GM19238 (cell line): ENCODE data around the gene INTS15.

ENCODE experiments used
- DNase-seq: peaks from one replicate; pipeline ENCODE4 v3.0.0; 2011; ENCODE audit warnings: low spot score; ENCODE audit not compliant: insufficient read length

The INTS15 gene

DNA sequence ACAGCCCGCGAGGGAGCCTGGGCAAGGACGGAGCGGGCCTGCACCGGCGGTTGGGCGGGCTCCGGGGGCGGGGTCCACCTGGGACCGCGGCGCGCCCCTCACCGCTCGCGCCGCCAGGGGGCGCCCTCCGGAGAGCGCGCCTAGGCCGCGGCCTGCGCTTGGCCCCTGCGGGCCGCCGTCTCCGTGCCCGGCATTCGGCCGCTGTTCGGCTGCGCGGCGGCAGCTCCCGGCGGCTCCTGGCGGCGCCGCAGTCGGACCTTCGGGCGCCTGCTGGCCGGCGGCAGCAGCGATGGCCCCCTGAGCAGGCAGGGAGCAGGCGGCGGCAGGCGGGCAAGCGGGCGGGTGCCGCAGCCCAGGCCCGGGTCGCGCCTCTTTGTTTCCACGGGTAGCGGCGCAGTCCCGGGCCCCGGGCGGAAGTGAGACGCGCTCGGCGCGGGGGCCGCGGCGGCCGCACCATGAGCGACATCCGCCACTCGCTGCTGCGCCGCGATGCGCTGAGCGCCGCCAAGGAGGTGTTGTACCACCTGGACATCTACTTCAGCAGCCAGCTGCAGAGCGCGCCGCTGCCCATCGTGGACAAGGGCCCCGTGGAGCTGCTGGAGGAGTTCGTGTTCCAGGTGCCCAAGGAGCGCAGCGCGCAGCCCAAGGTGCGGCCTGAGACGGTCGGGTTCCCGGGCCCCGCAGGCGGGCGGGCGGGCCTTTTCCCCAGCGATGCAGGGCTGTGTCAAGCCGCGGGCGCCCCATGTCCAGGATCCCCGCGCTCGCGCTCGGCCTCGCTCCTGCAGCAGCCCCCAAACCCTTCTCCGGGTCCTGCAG, at the start of gene INTS15:
Gene INTS15, plus strand, starts transcription at position 193 of the 816 bp plus-strand sequence. Its CDS starts 263 bp downstream, at position 456.
- DNase-seq = peak; percentile 85

DNA sequence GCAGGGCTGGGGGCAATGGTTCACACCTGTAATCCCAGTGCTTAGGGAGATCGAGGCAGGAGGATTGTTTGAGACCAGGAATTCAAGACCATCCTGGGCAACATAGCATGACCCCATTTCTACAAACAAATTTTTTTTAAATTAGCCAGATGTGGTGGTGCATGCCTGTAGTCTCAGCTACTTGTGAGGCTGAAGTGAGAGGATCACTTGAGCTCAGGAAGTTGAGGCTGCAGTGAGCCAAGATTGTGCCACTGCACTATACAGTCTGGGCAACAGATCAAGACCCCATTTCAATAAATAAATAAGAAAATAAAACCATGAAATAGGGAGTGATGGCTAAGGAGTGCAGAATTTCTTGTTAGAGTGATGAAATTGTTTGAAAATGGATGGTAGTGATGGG, 47.5 kb upstream of the INTS15 start:
- no peak for DNase-seq

DNA sequence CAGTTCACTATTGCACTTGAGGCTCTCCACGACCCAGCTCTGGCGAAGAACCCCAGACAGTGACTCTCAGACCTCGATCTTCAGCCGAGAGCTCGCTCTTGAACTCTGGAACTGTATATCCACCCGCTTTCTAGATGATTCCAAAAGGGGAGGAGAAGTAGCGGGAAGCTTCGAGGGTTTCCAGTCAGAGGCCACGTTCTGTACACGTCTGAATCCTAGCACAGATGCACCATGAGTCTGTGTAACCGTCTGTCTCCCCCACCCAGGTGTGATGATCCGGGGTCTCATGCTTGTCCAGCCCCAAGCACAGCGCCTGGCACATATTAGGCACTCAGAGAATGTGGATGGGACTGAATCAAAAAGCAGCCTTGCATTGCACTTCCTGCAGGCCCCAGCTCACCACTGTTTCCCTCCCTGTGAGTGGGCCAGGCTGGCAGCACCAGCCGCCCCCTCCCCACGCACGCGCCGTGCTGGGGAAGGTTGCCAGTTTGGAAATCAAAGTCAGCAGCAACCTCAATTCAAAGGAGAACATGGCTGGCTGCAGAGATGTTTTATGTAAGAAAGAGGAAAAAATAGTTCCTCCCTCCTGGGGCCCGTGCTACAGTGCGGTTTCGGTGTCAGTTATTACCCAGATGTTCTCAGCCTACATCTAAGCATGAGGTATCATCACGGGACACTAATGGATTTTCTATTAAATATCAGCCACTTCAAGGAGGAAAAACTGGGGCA, 44.3 kb upstream of the INTS15 start:
- no peak for DNase-seq

DNA sequence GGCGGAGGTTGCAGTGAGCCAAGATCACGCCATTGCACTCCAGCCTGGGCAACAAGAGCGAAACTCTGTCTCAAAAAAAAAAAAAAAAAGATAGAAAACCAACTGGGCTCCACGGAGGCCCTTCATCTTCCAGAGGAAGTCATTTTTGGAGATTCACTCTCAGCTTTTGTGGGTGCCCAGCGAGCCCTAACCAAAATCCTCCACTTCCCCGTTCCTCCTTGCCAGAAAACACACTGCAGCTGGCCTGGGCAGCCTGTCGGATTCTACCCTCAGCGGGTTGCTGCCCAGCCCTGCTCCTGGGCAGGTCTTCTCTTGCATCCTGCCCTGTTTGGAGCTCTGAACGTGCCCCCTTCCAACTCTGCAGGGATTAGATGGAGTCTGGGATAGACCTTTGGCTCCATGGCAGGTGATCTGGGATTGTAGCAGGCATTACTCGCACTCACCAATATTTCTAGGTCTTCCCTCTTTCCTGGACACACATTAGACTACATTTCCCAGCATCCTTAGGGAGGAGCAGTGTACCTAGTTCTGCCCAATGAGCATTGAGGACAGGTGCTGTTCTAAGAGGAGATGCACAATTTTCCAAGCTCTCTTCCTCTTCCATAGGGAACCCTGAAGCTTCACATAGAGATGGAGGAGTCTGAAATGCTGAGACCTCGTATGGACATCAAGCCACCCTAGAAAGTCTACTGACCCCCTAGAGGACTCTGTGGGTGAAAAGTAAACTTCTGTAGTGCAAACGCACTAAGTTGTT, 43.1 kb upstream of the INTS15 start:
- no peak for DNase-seq

DNA sequence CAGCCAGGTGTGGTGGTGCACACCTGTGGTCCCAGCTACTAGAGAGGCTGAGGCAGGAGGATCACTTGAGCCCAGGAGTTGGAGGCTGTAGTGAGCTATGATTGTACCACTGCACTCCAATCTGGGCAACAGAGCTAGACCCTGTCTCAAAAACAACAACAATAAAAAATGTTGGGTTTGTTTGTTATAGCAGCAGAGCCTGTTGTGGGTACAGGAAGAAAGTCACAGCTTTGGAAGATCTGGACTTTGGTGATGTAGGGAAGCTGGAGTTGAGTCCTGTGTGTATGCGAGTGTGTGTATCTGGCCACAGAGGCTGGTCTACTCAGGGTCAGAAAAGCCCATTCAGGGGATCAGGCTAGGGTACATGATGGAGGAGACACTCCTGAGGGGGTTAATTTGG, 42.4 kb upstream of the INTS15 start:
- no peak for DNase-seq

DNA sequence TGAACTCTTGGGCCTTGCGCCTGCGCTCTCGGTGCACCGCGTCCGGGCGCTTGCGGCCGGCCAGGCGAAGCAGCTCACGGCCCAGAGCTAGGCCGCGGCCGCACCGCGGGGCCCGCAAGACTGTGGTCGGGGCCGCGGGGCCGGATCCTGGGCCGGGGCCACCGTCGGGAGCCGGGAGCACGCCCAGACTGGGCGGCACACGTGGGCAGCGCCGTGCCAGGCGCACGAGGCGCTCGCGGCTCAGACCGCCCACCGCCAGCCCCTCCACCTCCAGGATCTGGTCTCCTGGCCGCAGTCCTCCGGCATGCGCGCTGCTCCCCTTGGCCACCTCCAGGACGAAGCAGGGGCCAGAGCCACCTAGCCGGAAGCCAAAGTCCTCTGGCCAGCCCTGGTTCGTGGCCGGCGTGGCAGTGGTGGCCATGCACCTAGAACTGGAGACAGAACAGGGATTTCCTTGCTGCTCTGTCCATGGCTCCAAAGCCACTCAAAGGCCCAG, 38.8 kb upstream of the INTS15 start, which contains the start of gene GRID2IP:
Gene GRID2IP, minus strand, starts transcription at position 446 of the 496 bp plus-strand sequence. Its CDS starts 25 bp downstream, at position 421.
- no peak for DNase-seq

DNA sequence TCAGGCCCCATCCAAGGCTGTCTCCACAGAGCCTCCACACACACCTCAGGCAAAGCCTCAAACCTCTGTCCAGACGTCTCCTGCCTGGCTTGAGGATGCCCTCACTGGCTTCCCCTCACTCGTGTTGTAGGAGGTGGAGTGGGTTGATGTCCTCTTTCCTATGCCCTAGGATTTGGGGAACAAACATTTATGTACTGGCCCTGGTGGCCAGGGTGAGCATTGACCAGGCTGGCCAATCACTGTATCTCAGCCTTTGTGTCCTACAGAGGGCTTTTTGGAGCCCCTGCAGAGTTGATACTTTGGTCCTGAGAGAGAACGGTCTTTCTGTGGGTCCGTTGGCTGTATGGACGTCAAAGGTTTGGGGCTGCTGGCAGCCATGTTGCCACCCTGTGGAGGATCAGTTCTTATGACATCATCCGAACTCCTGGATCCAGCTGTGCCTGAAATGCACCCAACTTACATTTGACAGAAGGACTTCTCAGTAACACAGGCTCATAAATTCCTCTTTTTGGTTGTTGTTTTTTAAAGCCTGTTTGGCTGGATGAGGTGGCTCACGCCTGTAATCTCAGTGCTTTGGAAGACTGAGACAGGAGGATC, 36.3 kb upstream of the INTS15 start:
- no peak for DNase-seq

DNA sequence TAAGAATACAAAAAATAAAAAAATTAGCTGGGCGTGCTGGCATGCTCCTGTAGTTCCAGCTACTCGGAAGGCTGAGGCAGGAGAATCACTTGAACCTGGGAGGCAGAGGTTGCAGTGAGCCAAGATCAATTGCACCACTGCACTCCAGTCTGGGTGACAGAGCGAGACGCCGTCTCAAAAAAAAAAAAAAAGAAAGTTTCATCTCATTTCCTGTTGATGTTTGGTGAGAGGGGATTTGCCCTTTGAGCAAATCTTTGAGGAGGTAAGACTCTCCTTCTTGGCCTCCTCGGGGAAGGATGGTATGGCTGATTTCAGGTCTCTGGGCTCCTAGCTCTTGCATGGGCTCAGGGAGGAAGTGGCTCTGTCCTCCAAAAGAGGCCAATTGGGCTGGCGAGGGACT, 35.0 kb upstream of the INTS15 start:
- no peak for DNase-seq

DNA sequence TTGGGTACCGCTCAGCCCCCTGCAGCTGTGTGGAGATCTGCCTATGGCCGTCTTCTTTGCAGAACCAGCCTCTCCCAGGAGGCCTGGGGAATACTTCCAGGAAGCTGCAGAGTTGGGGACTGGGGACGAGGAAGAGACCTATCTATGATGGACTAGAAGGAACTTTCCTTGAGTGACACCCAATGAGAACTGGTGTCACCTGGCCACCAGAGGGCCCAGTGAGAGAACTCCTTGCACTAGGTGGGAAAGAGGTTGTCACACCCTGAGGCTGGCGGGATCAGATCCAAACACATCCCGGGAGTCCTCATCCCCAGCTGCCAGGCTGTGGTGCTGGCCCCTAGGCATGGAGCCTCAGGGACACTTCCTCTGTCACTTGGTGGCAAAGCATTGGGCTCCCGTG, 33.6 kb upstream of the INTS15 start:
- no peak for DNase-seq

DNA sequence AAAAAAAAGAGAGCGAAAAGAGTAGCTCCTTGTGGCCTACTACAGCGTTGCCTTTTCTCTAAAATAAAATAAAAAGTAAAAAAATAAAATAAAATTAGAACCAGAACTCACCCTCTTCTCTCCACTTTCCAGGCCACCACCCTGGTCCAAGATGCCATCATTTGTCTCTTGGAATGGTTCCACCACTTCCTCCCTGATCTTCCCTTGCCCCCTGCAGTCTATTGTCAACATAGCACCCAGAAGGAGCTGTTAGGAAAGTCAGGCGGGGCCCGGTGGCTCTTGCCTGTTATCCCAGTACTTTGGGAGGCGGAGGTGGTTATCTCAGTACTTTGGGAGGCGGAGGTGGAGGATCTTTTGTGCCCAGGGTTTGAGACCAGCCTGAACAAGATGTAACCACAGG, 31.0 kb upstream of the INTS15 start:
- no peak for DNase-seq

DNA sequence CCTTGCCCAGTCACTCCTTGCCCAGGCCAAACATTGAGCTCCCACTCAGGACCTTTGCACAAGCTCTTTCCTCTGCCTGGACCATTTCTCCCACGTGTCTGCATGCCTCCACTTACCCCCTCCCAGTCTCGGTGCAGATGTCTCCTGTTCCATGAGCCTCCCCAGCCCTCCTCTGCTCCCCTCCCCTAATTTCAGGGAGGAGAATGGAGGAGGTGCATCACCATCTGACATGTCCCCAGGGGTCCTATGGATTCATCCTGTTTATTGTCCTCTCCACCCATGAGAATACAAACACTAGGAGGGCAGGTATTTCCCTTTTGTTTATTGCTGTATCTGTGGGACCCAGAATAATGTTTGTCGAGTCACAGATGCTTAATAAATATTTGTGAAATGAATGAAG, 29.9 kb upstream of the INTS15 start:
- DNase-seq = no peak

DNA sequence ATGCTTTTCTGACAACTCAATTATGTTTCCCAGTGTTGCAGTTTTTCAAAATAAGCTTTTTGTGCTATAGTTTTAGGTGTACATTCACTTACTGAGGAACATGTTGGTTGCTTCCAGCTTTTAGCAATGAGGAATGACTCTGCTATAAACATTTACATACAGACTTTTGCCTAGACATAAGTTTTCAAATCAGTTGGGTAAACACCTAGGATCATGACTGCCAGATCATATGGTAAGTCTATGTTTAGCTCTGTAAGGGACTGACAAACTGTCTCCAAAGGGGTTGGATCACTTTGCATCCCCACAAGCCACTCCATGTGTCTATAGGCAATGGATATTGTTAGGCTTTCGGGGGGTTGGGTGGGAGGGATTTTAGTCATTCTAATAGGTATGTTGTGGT, 27.7 kb upstream of the INTS15 start:
- no peak for DNase-seq

DNA sequence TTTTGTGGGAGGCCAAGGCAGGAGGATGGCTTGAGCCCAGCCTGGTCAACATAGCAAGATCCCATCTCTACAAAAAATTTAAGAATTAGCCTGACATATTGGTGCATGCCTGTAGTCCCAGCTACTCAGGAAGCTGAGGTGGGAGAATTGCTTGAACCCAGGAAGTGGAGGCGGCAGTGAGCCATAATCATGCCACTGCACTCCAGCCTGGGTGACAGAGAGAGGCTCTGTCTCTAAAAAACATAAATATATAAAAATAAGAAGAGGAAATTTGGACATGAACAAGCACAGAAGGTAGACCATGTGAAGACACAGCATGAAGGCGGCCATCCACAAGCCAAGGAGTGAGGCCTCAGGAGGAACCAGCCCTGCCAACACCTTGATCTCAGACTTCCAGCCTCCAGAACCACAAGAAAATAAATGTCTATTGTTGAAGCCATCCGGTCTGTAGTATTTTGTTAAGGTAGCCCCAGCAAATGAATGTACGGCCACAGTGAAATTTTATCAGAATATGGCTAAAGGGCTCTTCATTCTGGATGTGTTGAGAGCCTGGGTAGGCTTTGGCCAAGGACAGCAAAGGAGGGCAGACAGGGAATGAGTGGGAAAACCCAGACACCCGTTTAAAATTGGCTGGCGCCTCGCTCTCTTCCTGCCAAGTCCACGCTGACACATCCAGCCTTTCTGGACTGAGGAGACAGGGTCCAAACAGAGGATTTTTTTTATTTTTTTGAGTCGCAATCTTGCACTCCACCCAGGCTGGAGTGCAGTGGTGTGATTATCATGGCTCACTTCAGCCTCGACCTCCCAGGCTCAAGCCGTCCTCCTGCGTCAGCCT, 25.7 kb upstream of the INTS15 start:
- DNase-seq = no peak

DNA sequence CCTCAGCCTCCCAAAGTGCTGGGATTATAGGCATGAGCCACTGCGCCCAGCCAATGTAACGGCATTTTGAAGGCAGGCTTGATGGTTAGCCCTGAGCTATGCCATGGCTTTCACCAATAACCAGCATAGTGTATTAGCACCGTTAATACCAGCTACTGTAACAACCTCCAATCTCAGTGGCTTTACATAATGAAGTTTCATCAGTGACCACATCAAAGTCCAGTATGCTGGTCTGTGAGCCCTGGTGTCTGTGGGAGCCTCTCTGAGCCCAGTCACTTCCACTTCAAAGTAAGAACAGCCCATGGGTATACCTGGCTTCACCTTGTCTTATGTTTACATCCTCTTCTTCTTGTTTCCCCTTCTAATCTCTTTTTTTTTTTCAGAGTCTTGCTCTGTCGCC, 24.2 kb upstream of the INTS15 start:
- DNase-seq = no peak

DNA sequence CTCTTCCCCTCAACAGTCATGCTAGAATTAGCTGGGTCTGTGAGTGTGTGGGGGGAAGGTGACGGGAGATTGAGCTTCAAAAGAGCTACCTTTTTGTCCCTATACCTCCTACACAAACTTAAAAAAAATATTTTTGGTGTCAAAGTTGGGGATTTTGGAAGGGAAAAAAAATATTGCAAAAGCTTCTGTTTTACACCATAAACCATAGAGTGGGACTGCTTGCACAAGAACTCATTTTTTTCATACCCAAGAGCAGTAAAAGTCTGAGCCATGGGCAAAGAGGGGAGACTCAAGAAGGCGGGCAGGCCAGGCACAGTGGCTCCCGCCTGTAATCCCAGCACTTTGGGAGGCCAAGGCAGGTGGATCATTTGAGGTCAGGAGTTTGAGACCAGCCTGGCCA, 21.9 kb upstream of the INTS15 start:
- DNase-seq = no peak

DNA sequence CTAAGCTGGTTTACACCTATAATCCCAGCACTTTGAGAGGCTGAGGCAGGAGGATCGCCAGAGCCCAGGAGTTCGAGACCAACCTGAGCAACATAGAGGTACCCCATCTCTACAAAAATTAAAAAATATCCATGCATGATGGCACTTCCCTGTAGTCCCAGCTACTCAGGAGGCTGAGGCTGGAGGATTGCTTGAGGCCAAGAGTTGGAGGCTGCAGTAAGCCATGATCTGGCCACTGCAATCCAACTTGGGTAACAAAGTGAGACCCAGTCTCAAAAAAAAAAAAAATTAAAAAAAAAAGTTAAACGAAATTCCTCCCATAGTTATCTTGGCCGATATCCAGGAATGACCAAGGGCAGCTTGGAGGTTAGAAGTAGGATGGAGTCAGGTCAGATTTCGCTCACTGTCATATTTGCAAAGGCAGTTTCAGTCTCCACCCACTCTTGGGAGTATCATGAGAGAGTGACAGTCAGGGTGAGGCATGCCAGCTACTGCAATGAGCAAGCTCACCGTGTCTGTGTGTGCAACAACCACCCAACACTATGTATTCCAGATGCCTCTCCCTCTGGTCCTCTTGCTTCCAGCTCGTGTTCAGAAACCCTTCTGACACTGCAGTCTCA, 18.6 kb upstream of the INTS15 start:
- no peak for DNase-seq

DNA sequence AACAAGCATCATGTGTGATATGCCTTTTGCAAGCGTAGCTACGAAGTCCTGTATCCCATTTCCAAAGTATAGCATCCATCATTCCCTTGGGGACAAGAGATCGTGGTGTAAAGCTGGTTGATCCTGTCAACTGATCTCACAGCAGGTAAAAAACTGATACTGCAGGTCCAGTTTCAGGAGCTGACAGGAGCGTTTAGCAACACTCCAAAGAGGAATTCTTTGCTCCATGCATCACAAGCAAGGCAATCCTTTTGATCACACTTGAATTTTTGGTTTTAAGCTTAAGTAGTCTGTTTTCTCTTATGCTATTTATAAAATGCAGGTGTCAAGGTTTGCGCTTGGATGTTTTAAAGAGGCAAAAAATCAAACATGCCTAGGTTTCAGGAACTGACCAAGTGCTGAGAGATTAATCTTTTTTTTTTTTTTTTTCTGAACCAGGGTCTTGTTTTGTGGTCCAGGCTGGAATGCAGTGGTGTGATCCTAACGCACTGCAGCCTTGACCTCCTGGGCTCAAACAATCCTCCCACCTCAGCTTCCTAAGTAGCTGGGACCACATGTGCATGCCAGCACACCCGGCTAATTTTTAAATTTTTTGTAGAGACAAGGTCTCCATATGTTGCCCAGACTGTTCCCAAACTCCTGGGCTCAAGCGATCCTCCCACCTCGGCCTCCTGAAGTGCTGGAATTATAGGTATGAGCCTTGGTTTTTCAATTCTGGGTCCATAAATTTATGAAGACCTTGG, 14.4 kb upstream of the INTS15 start:
- DNase-seq = no peak

DNA sequence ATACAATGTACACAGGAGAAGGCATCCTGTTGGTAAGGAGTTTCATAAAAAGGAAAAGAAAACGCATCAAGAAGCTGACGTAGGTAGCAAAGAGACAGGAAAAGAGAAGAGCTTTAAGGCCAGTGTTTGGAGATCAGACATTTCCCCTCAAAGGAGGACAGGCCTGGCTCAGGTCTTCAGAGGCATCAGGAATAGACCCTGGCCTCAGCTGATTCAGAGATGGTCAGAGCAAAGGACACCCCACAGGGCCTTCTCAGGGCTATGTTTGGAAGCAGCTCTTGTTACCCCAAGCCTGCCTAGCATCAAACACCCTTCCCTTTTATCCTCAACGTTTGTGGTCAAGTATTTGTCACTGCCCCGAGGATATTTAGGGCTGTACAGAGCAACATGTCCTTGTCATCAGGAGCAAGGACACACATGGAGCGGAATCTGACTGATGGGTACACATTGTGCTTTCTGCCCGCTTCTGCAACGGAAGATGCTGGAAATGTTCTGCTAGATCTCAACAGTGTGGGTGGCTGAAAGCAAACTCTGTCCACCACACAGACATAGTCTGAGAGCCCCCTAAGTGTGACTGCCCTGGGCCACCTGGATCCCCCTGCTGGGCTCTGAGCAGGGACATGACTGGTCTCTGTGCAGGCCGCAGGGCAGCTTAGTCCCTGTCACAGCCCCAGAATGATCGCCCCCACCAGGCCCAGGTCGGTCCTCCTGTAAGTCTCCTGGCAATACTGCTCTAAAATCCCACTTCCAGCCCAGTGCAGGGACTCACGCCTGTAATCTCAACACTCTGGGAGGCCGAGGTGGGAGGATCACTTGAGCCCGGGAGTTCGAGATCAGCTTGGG, 13.6 kb upstream of the INTS15 start:
- no peak for DNase-seq
